Adipocyte (in vitro differentiated cells): ENCODE results near the gene TMEM120B.
A peak's percentile ranks its signal among the peaks of the same experiment; 100 is the strongest.

Experiments
- DNase-seq: peaks from one replicate; pipeline ENCODE4 v3.0.0-alpha.2; 2015; ENCODE audit warnings: low read depth
- H3K27me3 ChIP-seq: replicated peaks from 2 replicates; pipeline ENCODE4 v1.7.0; 2013; ENCODE audit warnings: mild to moderate bottlenecking, low read length, moderate library complexity; ENCODE audit not compliant: control insufficient read depth, insufficient read depth
- H3K36me3 ChIP-seq: 2 replicates; pipeline ENCODE4 v1.7.0; 2013; ENCODE audit warnings: low read length, mild to moderate bottlenecking, moderate library complexity; ENCODE audit not compliant: control insufficient read depth, insufficient read depth, severe bottlenecking
- H3K4me1 ChIP-seq: 2 replicates; pipeline ENCODE4 v1.7.0; 2013; ENCODE audit warnings: mild to moderate bottlenecking, low read length, moderate library complexity; ENCODE audit not compliant: control insufficient read depth, insufficient read depth
- H3K4me3 ChIP-seq: 2 replicates; pipeline ENCODE4 v1.7.0; 2013; ENCODE audit warnings: mild to moderate bottlenecking, low read length, moderate library complexity
- H3K9ac ChIP-seq: 2 replicates; pipeline ENCODE4 v1.7.0; 2013; ENCODE audit warnings: mild to moderate bottlenecking, low read length, moderate library complexity
- H3K9me3 ChIP-seq: 2 replicates; pipeline ENCODE4 v1.7.0; 2013; ENCODE audit warnings: mild to moderate bottlenecking, low read length, moderate library complexity; ENCODE audit not compliant: control insufficient read depth

The TMEM120B gene

GRCh38 chr12:121778567-121779421 lies 66.2 kb downstream of the TMEM120B start:
- Histone ChIP-seq H3K4me1 (peaks cover 14% of the 10 kb centered on the region), H3K9ac (no peak overlapping the region), H3K9me3 (no peaks in the 10 kb centered on the region), H3K27me3 (no peaks in the 10 kb centered on the region), H3K4me3 (no peak overlapping the region), H3K36me3 (no peaks in the 10 kb centered on the region)
- DNase-seq = no peak

GRCh38 chr12:121779422-121779895 lies 66.9 kb downstream of the TMEM120B start:
- Histone ChIP-seq H3K27me3 (no peaks in the 10 kb centered on the region), H3K4me3 (no peak overlapping the region), H3K4me1 (peaks cover 19% of the 10 kb centered on the region), H3K9me3 (no peaks in the 10 kb centered on the region), H3K36me3 (no peaks in the 10 kb centered on the region), H3K9ac (no peak overlapping the region)
- no peak for DNase-seq

- no peak for DNase-seq
- Histone ChIP-seq H3K9ac (no peak overlapping the region), H3K9me3 (no peaks in the 10 kb centered on the region), H3K27me3 (no peaks in the 10 kb centered on the region), H3K4me3 (no peak overlapping the region), H3K36me3 (no peaks in the 10 kb centered on the region), H3K4me1 (peaks cover 26% of the 10 kb centered on the region)
These were observed 67.9 kb downstream of the TMEM120B start for GRCh38 chr12:121780429-121780828.

GRCh38 chr12:121781484-121781997 lies 69.0 kb downstream of the TMEM120B start:
- Histone ChIP-seq H3K4me3 (peak overlapping the region; percentile 41), H3K9me3 (no peaks in the 10 kb centered on the region), H3K4me1 (peaks cover 32% of the 10 kb centered on the region), H3K27me3 (no peaks in the 10 kb centered on the region), H3K9ac (peak overlapping the region; percentile 54), H3K36me3 (no peaks in the 10 kb centered on the region)
- no peak for DNase-seq

GRCh38 chr12:121781998-121782979 lies 69.7 kb downstream of the TMEM120B start:
- Histone ChIP-seq H3K9ac (peak overlapping the region; percentile 54), H3K9me3 (no peaks in the 10 kb centered on the region), H3K27me3 (no peaks in the 10 kb centered on the region), H3K36me3 (no peaks in the 10 kb centered on the region), H3K4me1 (peaks cover 32% of the 10 kb centered on the region), H3K4me3 (peak overlapping the region; percentile 41)
- peak; percentile 62 for DNase-seq

- H3K27me3 ChIP-seq = no peaks in the 10 kb centered on the region
- no peak overlapping the region for H3K4me3 ChIP-seq
- DNase-seq = no peak
- peaks cover 32% of the 10 kb centered on the region for H3K4me1 ChIP-seq
- no peaks in the 10 kb centered on the region for H3K9me3 ChIP-seq
- no peaks in the 10 kb centered on the region for H3K36me3 ChIP-seq
- H3K9ac ChIP-seq = peak overlapping the region; percentile 20
These were observed 71.2 kb downstream of the TMEM120B start for GRCh38 chr12:121783766-121784165.

GRCh38 chr12:121784460-121784859 lies 71.9 kb downstream of the TMEM120B start:
- Histone ChIP-seq H3K36me3 (no peaks in the 10 kb centered on the region), H3K9ac (no peak overlapping the region), H3K9me3 (no peaks in the 10 kb centered on the region), H3K4me1 (peaks cover 32% of the 10 kb centered on the region), H3K27me3 (no peaks in the 10 kb centered on the region), H3K4me3 (peak overlapping the region; percentile 8)
- peak; percentile 59 for DNase-seq

- Histone ChIP-seq H3K36me3 (no peaks in the 10 kb centered on the region), H3K4me3 (no peak overlapping the region), H3K27me3 (no peaks in the 10 kb centered on the region), H3K9ac (no peak overlapping the region), H3K9me3 (no peaks in the 10 kb centered on the region), H3K4me1 (peaks cover 30% of the 10 kb centered on the region)
- peak; percentile 75 for DNase-seq
These were observed 73.9 kb downstream of the TMEM120B start for GRCh38 chr12:121786440-121786825.

GRCh38 chr12:121787063-121788025 lies 74.8 kb downstream of the TMEM120B start:
- Histone ChIP-seq H3K36me3 (no peaks in the 10 kb centered on the region), H3K9me3 (no peaks in the 10 kb centered on the region), H3K4me1 (peaks cover 21% of the 10 kb centered on the region), H3K9ac (no peak overlapping the region), H3K27me3 (no peaks in the 10 kb centered on the region), H3K4me3 (no peak overlapping the region)
- no peak for DNase-seq

GRCh38 chr12:121788176-121788818 lies 75.7 kb downstream of the TMEM120B start:
- Histone ChIP-seq H3K36me3 (no peaks in the 10 kb centered on the region), H3K9ac (no peak overlapping the region), H3K4me1 (peaks cover 19% of the 10 kb centered on the region), H3K9me3 (no peaks in the 10 kb centered on the region), H3K4me3 (no peak overlapping the region), H3K27me3 (no peaks in the 10 kb centered on the region)
- no peak for DNase-seq
